K562 (cell line): Measurements from ENCODE around the gene UQCRHL. TPM values are rescaled to one million over a fixed set of nuclear protein-coding genes. Genes with fewer than 3 reads are reported as not detected.
A peak's percentile ranks its signal among the peaks of the same experiment; 100 is the strongest.

Experiments used
- CBX1 ChIP-seq: sonication (generic); IDR thresholded peaks from 2 replicates; pipeline ENCODE4 v1.6.1; 2016; ENCODE audit warnings: antibody characterized with exemption, low read depth, mild to moderate bottlenecking
- GTF2F1 ChIP-seq: IDR thresholded peaks from 2 replicates; pipeline ENCODE4 v1.6.1; 2011; ENCODE audit warnings: low read depth, low read length, improper control_type of control experiment
- NBN ChIP-seq: fragments of 450-650 bp; IDR thresholded peaks from 2 replicates; pipeline ENCODE4 v1.6.1; 2016; ENCODE audit warnings: low read depth, mild to moderate bottlenecking
- NRF1 ChIP-seq, 2 experiments: fragments of 450-650 bp; IDR thresholded peaks in 1 of 2; conservative IDR thresholded peaks in 1 of 2; 2 replicates each; pipeline ENCODE4 v1.6.1; 2014; ENCODE audit warnings: mild to moderate bottlenecking in 2 of 2
- SMAD3 ChIP-seq: fragments of 450-650 bp; formaldehyde crosslinking; conservative IDR thresholded peaks from 2 replicates; pipeline ENCODE4 v1.4.0; 2020; ENCODE audit warnings: mild to moderate bottlenecking
- ZNF23 ChIP-seq: fragments of 250-450 bp; sonication (Bioruptor Pico); IDR thresholded peaks from 2 replicates; pipeline ENCODE4 v1.4.0; 2020; ENCODE audit warnings: mild to moderate bottlenecking
- ZNF766 ChIP-seq: fragments of 200-800 bp; sonication (Bioruptor generic); conservative IDR thresholded peaks from 2 replicates; pipeline ENCODE4 v1.6.1; 2016; ENCODE audit warnings: missing genetic modification characterization, missing compliant biosample characterization
- polyA plus RNA-seq, 8 experiments: library from polyadenylated mRNA; depleted of rRNA in 4 of 8; stranded (reverse) in 5 of 8; unstranded in 3 of 8; fragments of >200 nt; fragmentation: Nextera tagmentation in 2 of 8; fragmentation: Illumina TruSeq in 1 of 8; extraction: Ambion mirVana in 2 of 8; extraction: Trizol in 1 of 8; gene quantifications; 2 replicates each; pipeline versions ENCODE4 v1.2.1 to v1.2.3, GENCODE V29; 2011 to 2014; ENCODE audit warnings: inconsistent platforms in 1 of 8, missing spikeins in 1 of 8
- total RNA-seq, 7 experiments: library from RNA; depleted of rRNA in 6 of 7; stranded (reverse); fragments of >200 nt in 6 of 7; fragmentation: Illumina TruSeq in 2 of 7; extraction: Trizol in 2 of 7; gene quantifications; 2 replicates each; pipeline versions ENCODE4 v1.2.1 to v1.2.3, GENCODE V29; 2011 to 2021; ENCODE audit warnings: low replicate concordance in 1 of 7
- TF ChIP-seq, protein P1 (sequence below): sonication (generic); formaldehyde crosslinking; IDR thresholded peaks from 2 replicates; pipeline ENCODE4 v1.8.0; 2023; ENCODE audit warnings: mild to moderate bottlenecking, missing genetic modification reagents
- TF ChIP-seq, protein P2 (sequence below): fragments of 250-450 bp; sonication (Bioruptor Pico); IDR thresholded peaks from 2 replicates; pipeline ENCODE4 v1.4.0; 2020; ENCODE audit warnings: borderline replicate concordance
- TF ChIP-seq, protein P3 (sequence below): fragments of 450-650 bp; formaldehyde crosslinking; IDR thresholded peaks from 2 replicates; pipeline ENCODE4 v1.4.0; 2020; ENCODE audit warnings: mild to moderate bottlenecking, moderate library complexity
- TF ChIP-seq, protein P4 (sequence below): fragments of 450-650 bp; IDR thresholded peaks from 2 replicates; pipeline ENCODE4 v1.7.0; 2016; ENCODE audit warnings: borderline replicate concordance

The UQCRHL gene
- total and polyA plus RNA-seq, 9 of the 15 experiments (the other 6 are each of a cell fraction or from before 2014, with no cell fraction given), result 5.1 to 41.3 (median 21.8) TPM

DNA sequence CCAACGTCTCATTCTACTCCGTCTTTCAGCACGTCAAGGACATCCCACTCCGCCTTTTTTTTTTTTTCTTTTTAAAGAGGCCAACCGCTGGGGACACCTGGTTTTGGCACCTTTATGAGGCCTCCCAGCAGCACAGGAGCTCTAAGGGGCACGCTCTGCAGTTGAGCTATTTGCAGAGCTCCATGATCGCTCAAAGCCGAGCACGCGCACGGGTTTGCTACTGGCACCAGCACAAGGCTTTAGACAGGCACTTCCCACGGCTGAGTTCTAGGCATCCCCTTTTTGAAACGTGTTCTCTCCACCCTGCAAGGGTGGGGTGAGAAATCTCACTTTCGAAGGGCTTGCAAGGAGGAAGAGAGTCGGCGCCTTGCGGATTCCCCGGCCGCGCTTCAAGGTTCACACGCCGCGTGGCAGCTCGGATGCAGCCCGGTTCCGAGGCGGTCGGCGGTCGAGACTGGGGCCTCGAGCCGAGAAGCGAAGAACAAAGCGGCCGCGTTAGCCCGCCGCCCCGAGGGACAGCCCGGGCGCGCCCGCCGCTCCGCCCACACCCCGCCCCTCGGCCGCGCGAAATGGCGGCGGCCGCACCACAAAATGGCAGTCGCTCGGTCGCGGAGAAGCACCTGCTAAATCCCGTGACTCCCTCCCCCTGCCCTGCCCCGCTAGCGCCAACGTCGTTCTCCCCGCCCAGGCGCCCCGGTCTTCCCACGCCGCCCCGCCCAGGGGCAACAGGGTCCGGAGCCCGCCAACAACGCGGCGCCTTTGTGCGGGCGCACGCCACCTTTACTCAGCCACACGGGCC, 27.2 kb upstream of the UQCRHL start (continued):
- TF ChIP-seq, protein P1, sequence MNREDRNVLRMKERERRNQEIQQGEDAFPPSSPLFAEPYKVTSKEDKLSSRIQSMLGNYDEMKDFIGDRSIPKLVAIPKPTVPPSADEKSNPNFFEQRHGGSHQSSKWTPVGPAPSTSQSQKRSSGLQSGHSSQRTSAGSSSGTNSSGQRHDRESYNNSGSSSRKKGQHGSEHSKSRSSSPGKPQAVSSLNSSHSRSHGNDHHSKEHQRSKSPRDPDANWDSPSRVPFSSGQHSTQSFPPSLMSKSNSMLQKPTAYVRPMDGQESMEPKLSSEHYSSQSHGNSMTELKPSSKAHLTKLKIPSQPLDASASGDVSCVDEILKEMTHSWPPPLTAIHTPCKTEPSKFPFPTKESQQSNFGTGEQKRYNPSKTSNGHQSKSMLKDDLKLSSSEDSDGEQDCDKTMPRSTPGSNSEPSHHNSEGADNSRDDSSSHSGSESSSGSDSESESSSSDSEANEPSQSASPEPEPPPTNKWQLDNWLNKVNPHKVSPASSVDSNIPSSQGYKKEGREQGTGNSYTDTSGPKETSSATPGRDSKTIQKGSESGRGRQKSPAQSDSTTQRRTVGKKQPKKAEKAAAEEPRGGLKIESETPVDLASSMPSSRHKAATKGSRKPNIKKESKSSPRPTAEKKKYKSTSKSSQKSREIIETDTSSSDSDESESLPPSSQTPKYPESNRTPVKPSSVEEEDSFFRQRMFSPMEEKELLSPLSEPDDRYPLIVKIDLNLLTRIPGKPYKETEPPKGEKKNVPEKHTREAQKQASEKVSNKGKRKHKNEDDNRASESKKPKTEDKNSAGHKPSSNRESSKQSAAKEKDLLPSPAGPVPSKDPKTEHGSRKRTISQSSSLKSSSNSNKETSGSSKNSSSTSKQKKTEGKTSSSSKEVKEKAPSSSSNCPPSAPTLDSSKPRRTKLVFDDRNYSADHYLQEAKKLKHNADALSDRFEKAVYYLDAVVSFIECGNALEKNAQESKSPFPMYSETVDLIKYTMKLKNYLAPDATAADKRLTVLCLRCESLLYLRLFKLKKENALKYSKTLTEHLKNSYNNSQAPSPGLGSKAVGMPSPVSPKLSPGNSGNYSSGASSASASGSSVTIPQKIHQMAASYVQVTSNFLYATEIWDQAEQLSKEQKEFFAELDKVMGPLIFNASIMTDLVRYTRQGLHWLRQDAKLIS (CRISPR knock-in tag), result peak; percentile 79
- TF ChIP-seq GTF2F1, result peak; percentile 80
- TF ChIP-seq SMAD3, result 0 out of 2 replicates have a peak, but pooled peaks have one; percentile 1
- no peak; the same call in 1 of the 2 replicates for TF ChIP-seq NBN
- peak; percentile 95 for TF ChIP-seq ZNF766 (CRISPR knock-in tag)
- TF ChIP-seq, protein P2, sequence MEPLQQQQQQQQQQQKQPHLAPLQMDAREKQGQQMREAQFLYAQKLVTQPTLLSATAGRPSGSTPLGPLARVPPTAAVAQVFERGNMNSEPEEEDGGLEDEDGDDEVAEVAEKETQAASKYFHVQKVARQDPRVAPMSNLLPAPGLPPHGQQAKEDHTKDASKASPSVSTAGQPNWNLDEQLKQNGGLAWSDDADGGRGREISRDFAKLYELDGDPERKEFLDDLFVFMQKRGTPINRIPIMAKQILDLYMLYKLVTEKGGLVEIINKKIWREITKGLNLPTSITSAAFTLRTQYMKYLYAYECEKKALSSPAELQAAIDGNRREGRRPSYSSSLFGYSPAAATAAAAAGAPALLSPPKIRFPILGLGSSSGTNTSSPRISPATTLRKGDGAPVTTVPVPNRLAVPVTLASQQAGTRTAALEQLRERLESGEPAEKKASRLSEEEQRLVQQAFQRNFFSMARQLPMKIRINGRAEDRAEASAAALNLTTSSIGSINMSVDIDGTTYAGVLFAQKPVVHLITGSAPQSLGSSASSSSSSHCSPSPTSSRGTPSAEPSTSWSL (CRISPR knock-in tag), result peak; percentile 21; the same call in 1 of the 2 replicates
- peak; percentile 91 for TF ChIP-seq CBX1
- TF ChIP-seq, protein P3, sequence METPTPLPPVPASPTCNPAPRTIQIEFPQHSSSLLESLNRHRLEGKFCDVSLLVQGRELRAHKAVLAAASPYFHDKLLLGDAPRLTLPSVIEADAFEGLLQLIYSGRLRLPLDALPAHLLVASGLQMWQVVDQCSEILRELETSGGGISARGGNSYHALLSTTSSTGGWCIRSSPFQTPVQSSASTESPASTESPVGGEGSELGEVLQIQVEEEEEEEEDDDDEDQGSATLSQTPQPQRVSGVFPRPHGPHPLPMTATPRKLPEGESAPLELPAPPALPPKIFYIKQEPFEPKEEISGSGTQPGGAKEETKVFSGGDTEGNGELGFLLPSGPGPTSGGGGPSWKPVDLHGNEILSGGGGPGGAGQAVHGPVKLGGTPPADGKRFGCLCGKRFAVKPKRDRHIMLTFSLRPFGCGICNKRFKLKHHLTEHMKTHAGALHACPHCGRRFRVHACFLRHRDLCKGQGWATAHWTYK (CRISPR knock-in tag), result peak; percentile 90; the same call in 1 of the 2 replicates
- TF ChIP-seq ZNF23 (CRISPR knock-in tag), result no peak
- TF ChIP-seq NRF1 (conservative IDR thresholded peaks at IDR 0.05 in 1 of 2, IDR thresholded peaks at IDR 0.05 in 1 of 2), result peak; percentile 84 to 86
- TF ChIP-seq, protein P4, sequence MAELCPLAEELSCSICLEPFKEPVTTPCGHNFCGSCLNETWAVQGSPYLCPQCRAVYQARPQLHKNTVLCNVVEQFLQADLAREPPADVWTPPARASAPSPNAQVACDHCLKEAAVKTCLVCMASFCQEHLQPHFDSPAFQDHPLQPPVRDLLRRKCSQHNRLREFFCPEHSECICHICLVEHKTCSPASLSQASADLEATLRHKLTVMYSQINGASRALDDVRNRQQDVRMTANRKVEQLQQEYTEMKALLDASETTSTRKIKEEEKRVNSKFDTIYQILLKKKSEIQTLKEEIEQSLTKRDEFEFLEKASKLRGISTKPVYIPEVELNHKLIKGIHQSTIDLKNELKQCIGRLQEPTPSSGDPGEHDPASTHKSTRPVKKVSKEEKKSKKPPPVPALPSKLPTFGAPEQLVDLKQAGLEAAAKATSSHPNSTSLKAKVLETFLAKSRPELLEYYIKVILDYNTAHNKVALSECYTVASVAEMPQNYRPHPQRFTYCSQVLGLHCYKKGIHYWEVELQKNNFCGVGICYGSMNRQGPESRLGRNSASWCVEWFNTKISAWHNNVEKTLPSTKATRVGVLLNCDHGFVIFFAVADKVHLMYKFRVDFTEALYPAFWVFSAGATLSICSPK, result peak; percentile 66; the same call in 1 of the 2 replicates
